Naive thymus-derived CD8-positive, alpha-beta T cell (primary cell): Measurements from ENCODE around the gene RTP3. TPM values are rescaled to one million over a fixed set of nuclear protein-coding genes. Genes with fewer than 3 reads are reported as not detected.
A peak's percentile ranks its signal among the peaks of the same experiment; 100 is the strongest.
"Not testable (repeated sequence)": the region's sequence is repeated elsewhere in the genome, so short reads cannot be mapped to it uniquely, and the experiment has no call there.

Experiments
- ATAC-seq, 2 donors: fragments of 150-1000 bp; cut with Tn5 transposase in 1 of 2; sonication (Bioruptor Pico), chemical (Tn5 transposase) in 1 of 2; 1 replicate in 1 of 2; 2 replicates in 1 of 2; pipeline ENCODE4 v1.10.0; 2021; ENCODE audit warnings: mild to moderate bottlenecking in 2 of 2, moderate library complexity in 2 of 2
- POLR2A ChIA-PET: fragments of 350-600 bp; sonication (Branson Sonifier 250); formaldehyde crosslinking; loops from one replicate; lab custom pipeline; 2021; ENCODE audit warnings: antibody characterized with exemption; lab: Charles Lee
- DNase-seq, 10 donors: peaks; one replicate each; pipeline versions ENCODE4 v3.0.0 to v3.0.0-alpha.2; 2020 to 2022
- H3K27ac Mint-ChIP-seq, 10 donors: one replicate each; pipeline ENCODE4 v1.8.0; 2020 to 2022; ENCODE audit warnings: mild to moderate bottlenecking in 10 of 10, mixed read lengths in 10 of 10, moderate library complexity in 4 of 10, inconsistent platforms in 1 of 10
- H3K27me3 Mint-ChIP-seq, 5 donors: one replicate each; pipeline ENCODE4 v1.8.0; 2021 to 2022; ENCODE audit warnings: mixed read lengths in 5 of 5
- H3K36me3 Mint-ChIP-seq, 3 donors: one replicate each; pipeline ENCODE4 v1.8.0; 2020 to 2022; ENCODE audit warnings: mixed read lengths in 3 of 3, mild to moderate bottlenecking in 2 of 3, inconsistent platforms in 1 of 3
- H3K4me1 Mint-ChIP-seq, 4 donors: one replicate each; pipeline ENCODE4 v1.8.0; 2021 to 2022; ENCODE audit warnings: mixed read lengths in 4 of 4
- H3K4me3 Mint-ChIP-seq, 10 donors: one replicate each; pipeline ENCODE4 v1.8.0; 2020 to 2022; ENCODE audit warnings: mild to moderate bottlenecking in 10 of 10, mixed read lengths in 10 of 10, moderate library complexity in 6 of 10, inconsistent platforms in 1 of 10
- H3K9me3 Mint-ChIP-seq, 9 donors: one replicate each; pipeline ENCODE4 v1.8.0; 2020 to 2022; ENCODE audit warnings: mixed read lengths in 9 of 9, mild to moderate bottlenecking in 3 of 9, inconsistent platforms in 1 of 9, moderate library complexity in 1 of 9
- polyA plus RNA-seq, 3 donors: library from polyadenylated mRNA; unstranded; fragments of 300-500 nt; fragmentation: Illumina TruSeq; gene quantifications; one replicate each; pipeline ENCODE4 v1.2.3, GENCODE V29; 2021
- total RNA-seq, 8 experiments: library from RNA in 2 of 8; stranded (reverse) in 2 of 8; gene quantifications; one replicate each; pipeline ENCODE4 v1.2.3 and lab custom pipeline; 2021 to 2026

RTP3 gene
- total and polyA plus RNA-seq, 5 experiments from 2014 or later: not detected

GRCh38 chr3:46485779-46486175, 12.0 kb upstream of the RTP3 start:
- ATAC-seq (no peak), DNase-seq (no peak)
- no peaks in the 10 kb centered on the region for H3K36me3 Mint-ChIP-seq
- H3K27ac Mint-ChIP-seq: peak overlapping the region in 1 of 10 donors; percentile 11
- no peaks in the 10 kb centered on the region for H3K9me3 Mint-ChIP-seq
- POLR2A ChIA-PET: no interaction called here
- no peak overlapping the region for H3K4me3 Mint-ChIP-seq
- peaks cover 2 to 19% (median 12%) of the 10 kb centered on the region in 4 donors for H3K4me1 Mint-ChIP-seq
- no peaks in the 10 kb centered on the region for H3K27me3 Mint-ChIP-seq

DNA sequence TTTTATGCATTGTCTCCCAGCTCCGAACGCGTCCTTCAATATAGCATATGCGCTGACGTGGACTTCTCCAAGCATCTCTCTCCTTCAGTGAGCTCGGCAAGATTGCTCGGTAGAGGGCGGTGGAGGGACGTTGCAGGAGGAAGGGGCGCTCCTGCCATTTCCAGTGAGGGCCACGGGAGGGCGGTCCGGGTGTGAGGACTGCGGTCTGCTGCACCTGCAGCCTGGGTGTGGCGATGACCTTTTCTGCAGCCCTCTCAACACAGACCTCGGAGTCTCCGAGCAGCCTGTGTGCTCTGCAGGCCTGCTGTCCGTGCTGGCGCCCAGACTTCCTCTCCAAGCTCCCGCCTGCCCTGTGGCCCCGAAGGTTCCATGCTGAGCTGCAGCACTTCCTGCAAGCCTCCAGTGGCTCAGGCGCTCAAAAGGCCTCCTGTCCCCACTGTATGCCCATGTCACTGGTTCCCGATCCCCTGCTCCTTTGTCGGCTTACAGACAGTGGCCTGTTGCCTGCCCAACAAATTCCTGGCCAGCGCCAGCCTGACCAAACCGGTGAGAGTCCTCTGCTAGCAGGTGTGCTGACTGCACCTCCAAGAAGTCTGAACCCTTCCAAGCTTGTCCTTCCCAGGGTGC, 8.9 kb upstream of the RTP3 start:
- H3K27ac Mint-ChIP-seq: peak overlapping the region in 7 of 10 donors; percentile 22 to 79 (median 51)
- no peaks in the 10 kb centered on the region for H3K36me3 Mint-ChIP-seq
- DNase-seq (peak; percentile 81 to 96 (median 90)), ATAC-seq (peak; percentile 97 to 98)
- POLR2A ChIA-PET: interaction anchor here (0.6 to 2.9 kb wide), 6 partner anchors 50 to 141 kb away, joined by 3 to 20 read pairs (median 6); no protein-coding TSS in a partner anchor
- peaks cover 2 to 19% (median 12%) of the 10 kb centered on the region in 4 donors for H3K4me1 Mint-ChIP-seq
- H3K4me3 Mint-ChIP-seq: peak overlapping the region; percentile 30 to 76 (median 63)
- H3K9me3 Mint-ChIP-seq: no peaks in the 10 kb centered on the region
- H3K27me3 Mint-ChIP-seq: no peaks in the 10 kb centered on the region

- no peak for DNase-seq
- H3K9me3 Mint-ChIP-seq: no peaks in the 10 kb centered on the region
- no peak for ATAC-seq
- H3K36me3 Mint-ChIP-seq: no peaks in the 10 kb centered on the region
- H3K27me3 Mint-ChIP-seq: no peaks in the 10 kb centered on the region
- peak overlapping the region in 3 of 10 donors; percentile 22 to 56 (median 28) for H3K27ac Mint-ChIP-seq
- peak overlapping the region in 7 of 10 donors; percentile 30 to 76 (median 63) for H3K4me3 Mint-ChIP-seq
- H3K4me1 Mint-ChIP-seq: peaks cover 2 to 19% (median 12%) of the 10 kb centered on the region in 4 donors
- POLR2A ChIA-PET: interaction anchor here (0.6 to 2.9 kb wide), 5 partner anchors 49 to 141 kb away, joined by 3 to 20 read pairs (median 8); no protein-coding TSS in a partner anchor
Measured at GRCh38 chr3:46489381-46489780, 8.4 kb upstream of the RTP3 start.

DNA sequence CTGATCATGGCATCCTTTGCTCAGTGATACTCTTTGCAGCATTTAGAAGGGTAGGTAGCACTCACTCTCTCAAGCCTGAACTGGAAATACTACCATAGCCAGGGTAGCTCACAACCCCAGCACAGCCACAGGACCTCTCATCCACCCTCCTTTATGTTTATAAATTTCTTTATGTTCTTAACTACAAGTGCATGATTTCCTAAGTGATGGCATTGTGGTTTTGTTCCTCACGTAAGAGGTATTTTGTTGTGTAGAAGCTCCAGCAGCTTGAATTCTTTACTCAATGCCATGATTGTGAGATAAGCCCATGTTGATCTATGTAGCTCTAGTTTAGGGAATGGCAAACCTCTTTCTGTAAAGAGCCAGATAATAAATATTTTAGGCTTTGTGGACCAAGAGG, 7.9 kb upstream of the RTP3 start:
- no peak for DNase-seq
- no peaks in the 10 kb centered on the region for H3K36me3 Mint-ChIP-seq
- peaks cover 2 to 19% (median 12%) of the 10 kb centered on the region in 4 donors for H3K4me1 Mint-ChIP-seq
- H3K27me3 Mint-ChIP-seq: no peaks in the 10 kb centered on the region
- peak in 1 of 2 donors; percentile 13 for ATAC-seq
- H3K9me3 Mint-ChIP-seq: no peaks in the 10 kb centered on the region
- peak overlapping the region in 2 of 10 donors; percentile 33 to 85 for H3K27ac Mint-ChIP-seq
- no peak overlapping the region for H3K4me3 Mint-ChIP-seq
- POLR2A ChIA-PET: interaction anchor here (1.9 to 2.9 kb wide), 3 partner anchors 49 to 140 kb away, joined by 8 to 20 read pairs (median 16); no protein-coding TSS in a partner anchor

GRCh38 chr3:46490338-46491084, 7.3 kb upstream of the RTP3 start:
- Mint-ChIP-seq H3K27ac (no peak overlapping the region), H3K36me3 (no peaks in the 10 kb centered on the region), H3K27me3 (no peaks in the 10 kb centered on the region), H3K9me3 (no peaks in the 10 kb centered on the region), H3K4me1 (peaks cover 2 to 19% (median 12%) of the 10 kb centered on the region in 4 donors), H3K4me3 (no peak overlapping the region)
- POLR2A ChIA-PET: interaction anchor here (2.2 kb wide), 1 partner anchor 140 kb away, joined by 8 read pairs; no protein-coding TSS in a partner anchor
- DNase-seq (no peak), ATAC-seq (no peak)

- Mint-ChIP-seq H3K4me1 (peaks cover 2 to 19% (median 12%) of the 10 kb centered on the region in 4 donors), H3K27ac (peak overlapping the region in 3 of 10 donors; percentile 1 to 15 (median 3))
- POLR2A ChIA-PET: no interaction called here
Measured at GRCh38 chr3:46491089-46492070, 6.4 kb upstream of the RTP3 start.

DNA sequence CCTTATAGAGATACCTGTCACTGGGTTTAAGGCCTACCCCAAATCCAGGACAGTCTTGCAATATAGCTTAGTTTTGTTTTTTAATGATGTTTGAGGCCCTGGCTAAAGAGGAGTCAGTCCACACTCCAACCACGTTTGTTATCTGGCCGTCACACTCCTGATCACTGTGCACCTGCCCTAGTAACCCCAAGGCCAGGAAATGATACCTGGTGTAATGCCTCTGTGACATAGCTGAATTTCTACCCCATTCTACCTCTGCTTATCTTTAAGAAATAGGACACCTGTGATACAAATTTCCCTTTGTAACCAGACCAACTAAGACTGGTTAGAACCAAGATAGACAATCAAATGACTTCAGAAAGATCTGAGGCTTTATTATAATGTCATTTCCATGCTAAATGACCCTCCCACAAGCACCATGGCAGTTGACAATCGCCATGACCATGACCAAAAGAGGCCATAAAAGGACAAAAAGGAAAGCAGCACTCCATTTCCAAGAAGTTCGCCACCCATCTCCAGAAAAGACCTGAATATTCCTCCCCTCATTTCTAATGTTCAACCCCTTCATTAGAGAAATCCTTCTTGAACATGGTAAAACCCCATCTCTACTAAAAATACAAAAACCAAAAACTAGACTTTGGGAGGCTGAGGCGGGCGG, 4.8 kb upstream of the RTP3 start:
- POLR2A ChIA-PET: no interaction called here
- peaks cover 2 to 23% (median 15%) of the 10 kb centered on the region in 4 donors for H3K4me1 Mint-ChIP-seq
- no peaks in the 10 kb centered on the region for H3K9me3 Mint-ChIP-seq
- ATAC-seq (no peak), DNase-seq (no peak)
- H3K36me3 Mint-ChIP-seq: no peaks in the 10 kb centered on the region
- H3K27ac Mint-ChIP-seq: peak overlapping the region in 4 of 10 donors; percentile 19 to 72 (median 26)
- no peak overlapping the region for H3K4me3 Mint-ChIP-seq
- no peaks in the 10 kb centered on the region for H3K27me3 Mint-ChIP-seq

More at GRCh38 chr3:46491089-46492070, 6.4 kb upstream of the RTP3 start:
- Mint-ChIP-seq H3K4me3 (no peak overlapping the region), H3K36me3 (no peaks in the 10 kb centered on the region), H3K9me3 (no peaks in the 10 kb centered on the region), H3K27me3 (no peaks in the 10 kb centered on the region)
- DNase-seq (no peak), ATAC-seq (no peak)

- ATAC-seq, POLR2A ChIA-PET, H3K27ac Mint-ChIP-seq, H3K27me3 Mint-ChIP-seq, H3K9me3 Mint-ChIP-seq, H3K36me3 Mint-ChIP-seq, DNase-seq, H3K4me3 Mint-ChIP-seq: not testable (repeated sequence)
- peaks cover 0 to 13% (median 5%) of the 10 kb centered on the region in 4 donors for H3K4me1 Mint-ChIP-seq
Measured at GRCh38 chr3:46494491-46494890, 3.3 kb upstream of the RTP3 start.

- Mint-ChIP-seq H3K27me3 (no peaks in the 10 kb centered on the region), H3K4me1 (peaks cover 0 to 8% (median 4%) of the 10 kb centered on the region in 4 donors), H3K9me3 (no peaks in the 10 kb centered on the region), H3K27ac (peak overlapping the region in 3 of 10 donors; percentile 20 to 68 (median 41)), H3K36me3 (no peaks in the 10 kb centered on the region), H3K4me3 (no peak overlapping the region)
- ATAC-seq (no peak), DNase-seq (no peak)
- POLR2A ChIA-PET: interaction anchor here (0.5 to 0.9 kb wide), 5 partner anchors 43 to 1106 kb away, joined by 3 to 4 read pairs (median 3); no protein-coding TSS in a partner anchor
Measured at GRCh38 chr3:46495901-46496456, 1.8 kb upstream of the RTP3 start.

- POLR2A ChIA-PET: interaction anchor here (0.9 kb wide), 2 partner anchors 42 to 64 kb away, joined by 3 read pairs; no protein-coding TSS in a partner anchor
- Mint-ChIP-seq H3K4me1 (peaks cover 0 to 17% (median 4%) of the 10 kb centered on the region in 4 donors), H3K27me3 (no peaks in the 10 kb centered on the region), H3K4me3 (peak overlapping the region in 1 of 10 donors; percentile 41), H3K9me3 (no peaks in the 10 kb centered on the region), H3K27ac (peak overlapping the region in 4 of 10 donors; percentile 35 to 82 (median 61)), H3K36me3 (no peaks in the 10 kb centered on the region)
- ATAC-seq (peak; percentile 42 to 68), DNase-seq (peak in 9 of 10 donors; percentile 6 to 38 (median 25))
Measured at GRCh38 chr3:46496746-46497555, 825 bp upstream of the RTP3 start.
